B cell (primary cell): ENCODE measurements around the gene DENND2C.

Experiments
- EZH2 ChIP-seq: IDR thresholded peaks from 2 replicates; pipeline ENCODE4 v1.6.1; 2012; ENCODE audit warnings: borderline replicate concordance, low read depth, mild to moderate bottlenecking, moderate library complexity, low read length; ENCODE audit not compliant: insufficient read depth, poor library complexity, severe bottlenecking
- TF ChIP-seq, protein P1 (sequence below): fragments of 200-600 bp; IDR thresholded peaks from one replicate; pipeline ENCODE4 v1.8.0; 2022; ENCODE audit warnings: antibody characterized with exemption, mild to moderate bottlenecking

DNA sequence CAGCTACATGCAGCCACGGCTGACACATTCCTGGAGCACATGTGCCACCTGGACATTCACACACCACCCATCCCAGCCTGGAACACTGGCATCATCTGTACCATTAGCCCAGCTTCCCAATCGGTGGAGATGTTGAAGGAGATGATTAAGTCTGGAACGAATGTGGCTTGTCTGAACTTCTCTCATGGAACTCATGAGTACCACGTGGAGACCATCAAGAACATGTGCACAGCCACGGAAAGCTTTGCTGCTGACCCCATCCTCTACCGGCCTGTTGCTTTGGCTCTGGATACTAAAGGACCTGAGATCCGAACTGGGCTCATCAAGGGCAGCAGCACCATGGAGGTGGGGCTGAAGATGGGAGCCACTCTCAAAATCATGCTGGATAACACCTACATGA is 133.8 kb downstream of the DENND2C start:
- TF ChIP-seq, protein P1, sequence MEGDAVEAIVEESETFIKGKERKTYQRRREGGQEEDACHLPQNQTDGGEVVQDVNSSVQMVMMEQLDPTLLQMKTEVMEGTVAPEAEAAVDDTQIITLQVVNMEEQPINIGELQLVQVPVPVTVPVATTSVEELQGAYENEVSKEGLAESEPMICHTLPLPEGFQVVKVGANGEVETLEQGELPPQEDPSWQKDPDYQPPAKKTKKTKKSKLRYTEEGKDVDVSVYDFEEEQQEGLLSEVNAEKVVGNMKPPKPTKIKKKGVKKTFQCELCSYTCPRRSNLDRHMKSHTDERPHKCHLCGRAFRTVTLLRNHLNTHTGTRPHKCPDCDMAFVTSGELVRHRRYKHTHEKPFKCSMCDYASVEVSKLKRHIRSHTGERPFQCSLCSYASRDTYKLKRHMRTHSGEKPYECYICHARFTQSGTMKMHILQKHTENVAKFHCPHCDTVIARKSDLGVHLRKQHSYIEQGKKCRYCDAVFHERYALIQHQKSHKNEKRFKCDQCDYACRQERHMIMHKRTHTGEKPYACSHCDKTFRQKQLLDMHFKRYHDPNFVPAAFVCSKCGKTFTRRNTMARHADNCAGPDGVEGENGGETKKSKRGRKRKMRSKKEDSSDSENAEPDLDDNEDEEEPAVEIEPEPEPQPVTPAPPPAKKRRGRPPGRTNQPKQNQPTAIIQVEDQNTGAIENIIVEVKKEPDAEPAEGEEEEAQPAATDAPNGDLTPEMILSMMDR: no peak
- no peak for TF ChIP-seq EZH2
